ENCODE measurements around the gene S100G.

GRCh38 chrX:16612257-16612897, 37.6 kb upstream of the S100G start:
- no peak for TF ChIP-seq CTCF (IDR thresholded peaks at IDR 0.05; ENCODE audit: low read depth, low read length)
- TF ChIP-seq POLR2A (IDR thresholded peaks at IDR 0.05; ENCODE audit: extremely low read depth, insufficient read length): no peak
